Midbrain (tissue), 1 donor: Measurements from ENCODE around the gene ATP10B.
A peak's percentile ranks its signal among the peaks of the same experiment; 100 is the strongest.
"Not testable (repeated sequence)": the region's sequence is repeated elsewhere in the genome, so short reads cannot be mapped to it uniquely, and the experiment has no call there.

Experiments
- DNase-seq: peaks from one replicate; lab custom pipeline; 2025; lab: John Stamatoyannopoulos, UW

Gene ATP10B

GRCh38 chr5:160760008-160760407, 92.0 kb downstream of the ATP10B start:
- no peak for DNase-seq

- DNase-seq = no peak
Measured at GRCh38 chr5:160757194-160757593, 94.8 kb downstream of the ATP10B start.

GRCh38 chr5:160750938-160751657, 100.9 kb downstream of the ATP10B start:
- no peak for DNase-seq

- no peak for DNase-seq
Measured at GRCh38 chr5:160749682-160750081, 102.3 kb downstream of the ATP10B start.

GRCh38 chr5:160749026-160749425, 103.0 kb downstream of the ATP10B start:
- no peak for DNase-seq

- peak; percentile 59 for DNase-seq
Measured at GRCh38 chr5:160747987-160748386, 104.0 kb downstream of the ATP10B start.

- DNase-seq = no peak
Measured at GRCh38 chr5:160747559-160747958, 104.5 kb downstream of the ATP10B start.

- DNase-seq = no peak
Measured at GRCh38 chr5:160744268-160745101, 107.5 kb downstream of the ATP10B start.

- no peak for DNase-seq
Measured at GRCh38 chr5:160743027-160743426, 109.0 kb downstream of the ATP10B start.

GRCh38 chr5:160742446-160742845, 109.6 kb downstream of the ATP10B start:
- no peak for DNase-seq

- no peak for DNase-seq
Measured at GRCh38 chr5:160727296-160727997, 124.6 kb downstream of the ATP10B start.

- no peak for DNase-seq
Measured at GRCh38 chr5:160726721-160727120, 125.3 kb downstream of the ATP10B start.

- no peak for DNase-seq
Measured at GRCh38 chr5:160720822-160721221, 131.2 kb downstream of the ATP10B start.

- DNase-seq = not testable (repeated sequence)
Measured at GRCh38 chr5:160715508-160715907, 136.5 kb downstream of the ATP10B start.

- no peak for DNase-seq
Measured at GRCh38 chr5:160703547-160704189, 148.3 kb downstream of the ATP10B start.

GRCh38 chr5:160702934-160703333, 149.1 kb downstream of the ATP10B start:
- DNase-seq = no peak

- no peak for DNase-seq
Measured at GRCh38 chr5:160702311-160702803, 149.7 kb downstream of the ATP10B start.

GRCh38 chr5:160701403-160701802, 150.6 kb downstream of the ATP10B start:
- no peak for DNase-seq

GRCh38 chr5:160699301-160699700, 152.7 kb downstream of the ATP10B start:
- no peak for DNase-seq

- DNase-seq = peak; percentile 20
Measured at GRCh38 chr5:160697281-160697680, 154.7 kb downstream of the ATP10B start.

- no peak for DNase-seq
Measured at GRCh38 chr5:160694896-160695295, 157.1 kb downstream of the ATP10B start.
